Left hindlimb (tissue), 1 donor: ENCODE data around the gene ZDHHC1.

Experiments used
- DNase-seq: peaks from one replicate; pipeline ENCODE4 v3.0.0-alpha.2; 2018

ZDHHC1 gene

GRCh38 chr16:67406111-67406971, 9.9 kb downstream of the ZDHHC1 start:
- peak; percentile 76 for DNase-seq

- DNase-seq, result no peak
Observed at GRCh38 chr16:67405336-67405735, 10.9 kb downstream of the ZDHHC1 start.

- DNase-seq, result no peak
Observed at GRCh38 chr16:67404740-67405226, 11.5 kb downstream of the ZDHHC1 start.

- no peak for DNase-seq
Observed at GRCh38 chr16:67403976-67404555, 12.2 kb downstream of the ZDHHC1 start.

- DNase-seq, result no peak
Observed at GRCh38 chr16:67400901-67401300, 15.4 kb downstream of the ZDHHC1 start.

GRCh38 chr16:67399749-67400704, 16.2 kb downstream of the ZDHHC1 start:
- peak; percentile 70 for DNase-seq

GRCh38 chr16:67399218-67399733, 17.0 kb downstream of the ZDHHC1 start:
- DNase-seq, result peak; percentile 73

GRCh38 chr16:67398546-67399217, 17.6 kb downstream of the ZDHHC1 start:
- no peak for DNase-seq

- DNase-seq, result no peak
Observed at GRCh38 chr16:67397812-67398545, 18.3 kb downstream of the ZDHHC1 start.

- DNase-seq, result peak; percentile 57
Observed at GRCh38 chr16:67397036-67397801, 19.1 kb downstream of the ZDHHC1 start.

- peak; percentile 92 for DNase-seq
Observed at GRCh38 chr16:67396159-67397035, 19.9 kb downstream of the ZDHHC1 start.

GRCh38 chr16:67395458-67396158, 20.7 kb downstream of the ZDHHC1 start:
- no peak for DNase-seq

GRCh38 chr16:67395105-67395457, 21.2 kb downstream of the ZDHHC1 start:
- no peak for DNase-seq

- no peak for DNase-seq
Observed at GRCh38 chr16:67394155-67395104, 21.8 kb downstream of the ZDHHC1 start.

GRCh38 chr16:67393788-67394154, 22.5 kb downstream of the ZDHHC1 start:
- no peak for DNase-seq

- peak; percentile 93 for DNase-seq
Observed at GRCh38 chr16:67393111-67393787, 23.0 kb downstream of the ZDHHC1 start, which contains the start of gene TPPP3. Gene TPPP3, minus strand, starts transcription at chr16:67393498. Its CDS starts 2,387 bp downstream, at chr16:67391111.
